GM12878 (cell line): Measurements from ENCODE around the gene OSBPL2. TPM values are rescaled to one million over a fixed set of nuclear protein-coding genes. Genes with fewer than 3 reads are reported as not detected.

Experiments
- ATAC-seq: fragments of 200-7000 bp; cut with Tn5 transposase; 3 replicates; pipeline ENCODE4 v1.9.1; 2020; ENCODE audit warnings: mild to moderate bottlenecking, moderate library complexity
- BruUV-seq: library from RNA; stranded (reverse); fragments of 400-500 nt; replicated peaks from 2 replicates; lab custom pipeline; 2021; lab: Mats Ljungman, UMichigan
- CTCF ChIA-PET: fragments of 300-600 bp; sonication (Branson Sonifier 250); formaldehyde crosslinking; extraction: SDS; loops from one replicate; lab custom pipeline; 2021; ENCODE audit warnings: inconsistent platforms; lab: Yijun Ruan, JAX
- POLR2A ChIA-PET: fragments of 350-600 bp; formaldehyde crosslinking; extraction: SDS; loops from one replicate; lab custom pipeline; 2021; ENCODE audit warnings: inconsistent platforms; lab: Charles Lee
- RAD21 ChIA-PET: fragments of 300-600 bp; sonication (Branson Sonifier 250); formaldehyde crosslinking; loops from one replicate; lab custom pipeline; 2023; ENCODE audit warnings: antibody characterized with exemption; ENCODE audit not compliant: unreplicated experiment; lab: Charles Lee
- SMC1A ChIA-PET: fragments of 300-600 bp; sonication (Branson Sonifier 250); formaldehyde crosslinking; loops from one replicate; lab custom pipeline; 2023; ENCODE audit not compliant: unreplicated experiment, uncharacterized antibody; lab: Charles Lee
- DNase-seq: peaks from one replicate; pipeline ENCODE4 v3.0.0-alpha.2; 2011; ENCODE audit warnings: low read depth, low spot score
- FAIRE-seq: peaks from 3 replicates; lab custom pipeline; 2011; peaks lifted over from hg19 to GRCh38; lab: Jason Lieb, UNC
- H2AFZ ChIP-seq: 2 replicates; pipeline ENCODE4 v1.6.0; 2011; ENCODE audit warnings: low read depth, low read length, control low read depth; ENCODE audit not compliant: control insufficient read depth
- H3K27ac ChIP-seq: 2 replicates; pipeline ENCODE4 v1.5.1; 2011; ENCODE audit warnings: control low read depth; ENCODE audit not compliant: control insufficient read depth, insufficient read depth
- H3K27me3 ChIP-seq, 2 experiments: replicated peaks in 1 of 2; 2 replicates each; pipeline versions ENCODE4 v1.6.0 to v1.6.1; 2011; ENCODE audit warnings: low read length in 1 of 2; ENCODE audit not compliant: control insufficient read depth in 2 of 2, insufficient read depth in 2 of 2
- H3K36me3 ChIP-seq, 2 experiments: 2 replicates each; pipeline ENCODE4 v1.5.1; 2011; ENCODE audit warnings: low read length in 1 of 2; ENCODE audit not compliant: control insufficient read depth in 2 of 2, insufficient read depth in 2 of 2
- H3K4me1 ChIP-seq: 2 replicates; pipeline ENCODE4 v1.6.1; 2011; ENCODE audit warnings: mild to moderate bottlenecking, low read length, moderate library complexity, mixed read lengths; ENCODE audit not compliant: control insufficient read depth, insufficient read depth
- H3K4me2 ChIP-seq: 2 replicates; pipeline ENCODE4 v1.6.0; 2011; ENCODE audit warnings: control low read depth; ENCODE audit not compliant: control insufficient read depth, insufficient read depth
- H3K4me3 ChIP-seq: fragments of 200-600 bp; sonication (generic); 2 replicates; pipeline ENCODE4 v1.5.1; 2016
- H3K79me2 ChIP-seq: 2 replicates; pipeline ENCODE4 v1.6.0; 2011; ENCODE audit warnings: low read length; ENCODE audit not compliant: control insufficient read depth, insufficient read depth
- H3K9ac ChIP-seq: 2 replicates; pipeline ENCODE4 v1.8.0; 2011; ENCODE audit warnings: low read length, control low read depth, mixed read lengths; ENCODE audit not compliant: control insufficient read depth, insufficient read depth
- H3K9me3 ChIP-seq: replicated peaks from 3 replicates; pipeline ENCODE4 v1.5.1; 2011; ENCODE audit warnings: mild to moderate bottlenecking, low read length; ENCODE audit not compliant: control insufficient read depth, insufficient read depth
- H4K20me1 ChIP-seq: 2 replicates; pipeline ENCODE4 v1.6.0; 2011; ENCODE audit not compliant: control insufficient read depth, insufficient read depth
- IRF5 ChIP-seq: fragments of 450-650 bp; IDR thresholded peaks from 2 replicates; pipeline ENCODE4 v1.6.1; 2017; ENCODE audit warnings: borderline replicate concordance
- SIN3A ChIP-seq: IDR thresholded peaks from 2 replicates; pipeline ENCODE4 v1.6.1; 2012; ENCODE audit warnings: low read depth, low read length, improper control_type of control experiment
- TAF1 ChIP-seq: IDR thresholded peaks from 2 replicates; pipeline ENCODE4 v1.6.1; 2011; ENCODE audit warnings: mild to moderate bottlenecking, low read depth, low read length, borderline replicate concordance
- ZBED1 ChIP-seq: IDR thresholded peaks from 2 replicates; pipeline ENCODE4 v1.6.1; 2016; ENCODE audit warnings: borderline replicate concordance
- WGBS: methylation state at CpG from one replicate; pipeline ENCODE4 v1.1.6; 2016; ENCODE audit warnings: low lambda C conversion rate; ENCODE audit not compliant: insufficient replicate concordance, insufficient coverage; ENCODE audit errors: missing lambda C conversion rate; 5-methylcytosine and 5-hydroxymethylcytosine counted together
- in situ Hi-C: fragments of 300-500 bp; cut with MboI; formaldehyde crosslinking; loops from 9 replicates; pipeline ENCODE4 v1.14.3; 2018; ENCODE audit warnings: mixed read lengths
- intact Hi-C: fragments of 100-400 bp; cut with micrococcal nuclease; formaldehyde crosslinking; loops from one replicate; pipeline ENCODE4 v1.14.2; 2022; ENCODE audit not compliant: unreplicated experiment
- polyA plus RNA-seq, 11 experiments: library from polyadenylated mRNA; depleted of rRNA in 4 of 11; unstranded in 6 of 11; stranded (reverse) in 5 of 11; fragments of >200 nt; fragmentation: Nextera tagmentation in 4 of 11; fragmentation: Illumina TruSeq in 1 of 11; extraction: Ambion mirVana in 4 of 11; extraction: Trizol in 1 of 11; gene quantifications; 1 replicate in 1 of 11; 2 replicates in 10 of 11; pipeline versions ENCODE4 v1.2.1 to v1.2.3, GENCODE V29; 2011 to 2016; ENCODE audit warnings: inconsistent platforms in 2 of 11, missing spikeins in 2 of 11, low read depth in 1 of 11
- total RNA-seq, 4 experiments: library from RNA; depleted of rRNA in 3 of 4; stranded (reverse); fragments of >200 nt in 3 of 4; fragmentation: Illumina TruSeq in 1 of 4; extraction: Trizol in 1 of 4; gene quantifications; 2 replicates each; pipeline versions ENCODE4 v1.2.1 to v1.2.3, GENCODE V29; 2013 to 2021

Gene OSBPL2
- total and polyA plus RNA-seq, 10 of the 15 experiments (the other 5 are each of a cell fraction or from before 2014, with no cell fraction given): 2.8 to 22.3 (median 14.7) TPM

GRCh38 chr20:62219101-62219991 is 19.0 kb upstream of the OSBPL2 start:
- RAD21 ChIA-PET: no interaction called here
- no peak for FAIRE-seq
- no TSS peak for BruUV-seq
- no peak overlapping the region for H2AFZ ChIP-seq
- CTCF ChIA-PET: no interaction called here
- no peak overlapping the region for H3K9ac ChIP-seq
- POLR2A ChIA-PET: no interaction called here
- TF ChIP-seq TAF1 (no peak), SIN3A (no peak), ZBED1 (no peak), IRF5 (no peak)
- TF ChIP-seq, all 136 proteins: peak for 0
- Histone ChIP-seq H3K79me2 (no peaks in the 10 kb centered on the region), H3K27me3 (peaks cover 1 to 10% of the 10 kb centered on the region in 2 experiments; a peak in 3 of 4 replicates), H3K9me3 (no peaks in the 10 kb centered on the region), H4K20me1 (no peaks in the 10 kb centered on the region; the same call in 1 of the 2 replicates), H3K4me3 (no peak overlapping the region), H3K36me3 (no peaks in the 10 kb centered on the region), H3K4me1 (no peaks in the 10 kb centered on the region), H3K27ac (no peak overlapping the region), H3K4me2 (no peak overlapping the region)
- intact Hi-C loops: no loop called here
- ATAC-seq: no peak
- in situ Hi-C loops: no loop called here
- SMC1A ChIA-PET: no interaction called here
- 7% methylated on average over 38 of the region's 84 CpGs for WGBS
- no peak for DNase-seq
